Neural cell (in vitro differentiated cells): Measurements from ENCODE around the gene PIGZ.
A peak's percentile ranks its signal among the peaks of the same experiment; 100 is the strongest.

Source experiments
- EZH2 ChIP-seq: fragments of 200-600, 300-800 bp; shearing (Covaris generic), sonication (generic); IDR thresholded peaks from 2 replicates; pipeline ENCODE4 v1.6.1; 2014; ENCODE audit warnings: antibody characterized with exemption, low read length, borderline replicate concordance, mild to moderate bottlenecking; ENCODE audit not compliant: insufficient read depth, poor library complexity, severe bottlenecking
- TAF1 ChIP-seq: IDR thresholded peaks from 2 replicates; pipeline ENCODE4 v1.6.1; 2012; ENCODE audit warnings: low read depth
- TF ChIP-seq, protein P1 (sequence below): fragments of 450-650 bp; IDR thresholded peaks from 2 replicates; pipeline ENCODE4 v1.5.1; 2014; ENCODE audit warnings: antibody characterized with exemption, mild to moderate bottlenecking, moderate library complexity; ENCODE audit not compliant: poor library complexity, severe bottlenecking

DNA sequence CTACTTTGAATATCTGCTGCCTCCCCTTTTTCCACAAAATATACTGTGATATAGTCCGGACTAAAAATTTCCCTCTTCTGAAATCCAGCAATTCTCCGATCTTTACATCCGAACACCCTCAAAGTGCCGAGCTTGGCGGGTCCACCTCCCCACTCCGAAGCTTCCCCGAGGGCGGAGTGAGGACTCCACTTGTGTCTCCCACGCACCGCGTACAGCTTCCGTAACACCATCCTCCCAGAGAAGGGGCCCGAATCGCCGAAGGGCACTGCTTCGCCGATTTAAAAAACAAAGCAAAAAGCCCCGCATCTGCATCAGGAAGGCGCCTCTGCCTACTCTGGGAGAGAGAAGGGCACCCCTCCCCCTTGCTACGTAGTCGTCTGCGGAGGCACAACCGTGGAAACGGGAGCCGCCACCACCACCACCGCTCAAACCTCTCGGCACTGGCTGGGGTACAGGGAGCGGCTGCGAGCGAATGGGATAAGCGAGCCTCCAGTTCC is 26.9 kb downstream of the PIGZ start:
- TF ChIP-seq, protein P1, sequence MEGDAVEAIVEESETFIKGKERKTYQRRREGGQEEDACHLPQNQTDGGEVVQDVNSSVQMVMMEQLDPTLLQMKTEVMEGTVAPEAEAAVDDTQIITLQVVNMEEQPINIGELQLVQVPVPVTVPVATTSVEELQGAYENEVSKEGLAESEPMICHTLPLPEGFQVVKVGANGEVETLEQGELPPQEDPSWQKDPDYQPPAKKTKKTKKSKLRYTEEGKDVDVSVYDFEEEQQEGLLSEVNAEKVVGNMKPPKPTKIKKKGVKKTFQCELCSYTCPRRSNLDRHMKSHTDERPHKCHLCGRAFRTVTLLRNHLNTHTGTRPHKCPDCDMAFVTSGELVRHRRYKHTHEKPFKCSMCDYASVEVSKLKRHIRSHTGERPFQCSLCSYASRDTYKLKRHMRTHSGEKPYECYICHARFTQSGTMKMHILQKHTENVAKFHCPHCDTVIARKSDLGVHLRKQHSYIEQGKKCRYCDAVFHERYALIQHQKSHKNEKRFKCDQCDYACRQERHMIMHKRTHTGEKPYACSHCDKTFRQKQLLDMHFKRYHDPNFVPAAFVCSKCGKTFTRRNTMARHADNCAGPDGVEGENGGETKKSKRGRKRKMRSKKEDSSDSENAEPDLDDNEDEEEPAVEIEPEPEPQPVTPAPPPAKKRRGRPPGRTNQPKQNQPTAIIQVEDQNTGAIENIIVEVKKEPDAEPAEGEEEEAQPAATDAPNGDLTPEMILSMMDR: no peak
- TF ChIP-seq EZH2 (no peak), TAF1 (peak; percentile 71)
